Measurements from ENCODE around the gene CARD19.
"Not testable (repeated sequence)": the region's sequence is repeated elsewhere in the genome, so short reads cannot be mapped to it uniquely, and the experiment has no call there.

Gene CARD19

DNA sequence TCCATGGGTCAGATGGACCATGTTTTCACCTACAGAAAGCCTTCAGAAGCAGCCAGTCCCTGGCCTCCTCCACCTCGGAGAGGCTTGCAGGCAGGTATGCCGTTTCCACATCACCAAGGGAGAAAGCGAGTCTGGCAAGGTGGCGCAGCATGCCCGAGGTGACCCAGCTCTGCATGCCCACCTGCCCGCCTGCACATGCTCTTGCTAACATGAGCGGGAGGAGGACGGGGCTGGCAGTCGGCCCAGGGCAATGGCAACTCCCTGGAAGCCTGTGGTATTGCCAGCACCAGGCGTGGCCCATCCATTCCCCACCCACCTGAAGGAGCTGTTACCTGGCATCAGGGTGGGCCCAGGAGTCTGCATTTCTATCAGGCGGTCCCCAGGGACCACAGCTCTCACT, 41.3 kb downstream of the CARD19 start:
- H3K4me3 ChIP-seq (ENCODE audit: low read depth, low read length) = no peak overlapping the region
- no peak for TF ChIP-seq CTCF (IDR thresholded peaks at IDR 0.05; ENCODE audit: low read depth, low read length, missing control alignments)
- in situ Hi-C loops (cut with HindIII; ENCODE audit: low sequenced_read_pairs) = no loop called here
- DNase-seq (ENCODE audit: low read depth) = no peak

DNA sequence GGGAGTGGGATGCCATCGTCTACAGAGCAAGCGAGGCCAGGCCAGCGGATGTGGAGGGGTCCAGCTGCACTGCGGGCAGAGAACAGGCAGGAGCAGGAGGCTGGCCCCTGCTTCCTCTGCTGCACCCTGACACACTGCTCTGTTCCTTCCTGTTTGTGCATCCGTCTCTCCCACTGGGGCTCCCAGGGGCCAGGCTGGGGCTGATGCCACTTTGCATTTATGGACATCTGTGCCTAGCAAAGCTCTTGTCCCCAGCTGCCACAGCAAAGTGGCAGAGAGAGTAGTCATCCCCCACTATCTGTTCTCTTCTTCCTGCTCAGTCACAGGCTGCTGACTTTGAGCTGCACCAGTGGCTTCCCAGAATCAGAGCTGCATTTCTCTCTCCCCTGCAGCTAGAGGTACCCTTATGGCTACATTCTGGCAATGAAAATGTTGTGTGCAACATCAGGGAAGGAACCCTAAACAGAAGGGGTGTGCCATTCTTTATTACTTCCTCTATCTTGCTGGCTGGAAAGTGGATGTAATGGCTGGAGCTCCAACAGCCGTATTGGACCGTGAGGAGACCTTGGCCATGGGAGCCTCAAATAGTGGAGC, 42.3 kb downstream of the CARD19 start:
- in situ Hi-C loops (cut with HindIII; ENCODE audit: low sequenced_read_pairs) = no loop called here
- H3K4me3 ChIP-seq (ENCODE audit: low read depth, low read length) = no peak overlapping the region
- DNase-seq (ENCODE audit: low read depth) = no peak
- TF ChIP-seq CTCF (IDR thresholded peaks at IDR 0.05; ENCODE audit: low read depth, low read length, missing control alignments) = no peak

DNA sequence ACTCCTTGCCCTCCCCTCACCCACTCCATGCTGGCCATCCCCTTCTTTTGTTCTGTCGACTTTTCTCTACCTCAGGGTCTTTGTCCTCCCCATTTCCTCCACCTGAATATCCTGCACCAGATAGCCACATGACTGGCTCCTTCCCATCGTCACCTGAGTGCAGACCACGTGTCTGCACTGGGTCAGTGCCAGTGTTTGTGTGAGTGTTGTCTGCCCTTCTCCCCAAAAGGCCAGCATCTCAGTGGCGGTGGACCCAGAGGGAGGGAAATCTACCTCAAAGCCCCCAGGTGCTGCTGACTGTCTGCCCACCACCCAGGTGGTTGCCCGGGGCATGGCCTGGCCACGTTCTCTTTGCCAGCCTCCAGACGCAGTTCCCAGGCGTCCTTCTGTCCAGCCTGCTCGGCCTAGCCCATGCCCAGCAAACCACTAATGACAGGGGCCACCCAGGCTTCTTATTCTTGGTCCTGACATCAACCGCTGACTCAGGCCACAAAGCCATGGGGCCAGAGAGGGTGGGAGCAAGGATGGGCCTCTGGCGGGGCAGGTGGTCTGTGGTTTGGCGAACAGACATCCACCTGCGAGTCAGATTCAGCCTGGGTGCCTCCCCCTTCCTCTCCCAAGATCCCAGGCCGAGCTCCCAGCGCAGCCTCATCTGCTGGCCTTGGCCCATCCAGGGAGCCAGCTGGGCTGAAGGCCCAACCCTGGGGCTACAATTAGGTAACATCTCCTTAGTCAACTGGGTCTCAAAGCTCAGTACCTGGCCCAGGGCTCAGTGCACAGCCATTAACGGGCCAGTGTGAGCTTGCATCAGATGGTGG, 43.6 kb downstream of the CARD19 start:
- H3K4me3 ChIP-seq (ENCODE audit: low read depth, low read length) = no peak overlapping the region
- no peak for DNase-seq (ENCODE audit: low read depth)
- in situ Hi-C loops (cut with HindIII; ENCODE audit: low sequenced_read_pairs) = no loop called here
- TF ChIP-seq CTCF (IDR thresholded peaks at IDR 0.05; ENCODE audit: low read depth, low read length, missing control alignments) = no peak

GRCh38 chr9:93141771-93142483, 45.9 kb downstream of the CARD19 start:
- TF ChIP-seq CTCF (IDR thresholded peaks at IDR 0.05; ENCODE audit: low read depth, low read length, missing control alignments) = no peak
- DNase-seq (ENCODE audit: low read depth) = no peak
- H3K4me3 ChIP-seq (ENCODE audit: low read depth, low read length) = no peak overlapping the region
- in situ Hi-C loops (cut with HindIII; ENCODE audit: low sequenced_read_pairs) = no loop called here

GRCh38 chr9:93143830-93144530, 48.0 kb downstream of the CARD19 start:
- in situ Hi-C loops (cut with HindIII; ENCODE audit: low sequenced_read_pairs) = no loop called here
- H3K4me3 ChIP-seq (ENCODE audit: low read depth, low read length) = no peak overlapping the region
- TF ChIP-seq CTCF (IDR thresholded peaks at IDR 0.05; ENCODE audit: low read depth, low read length, missing control alignments) = no peak
- no peak for DNase-seq (ENCODE audit: low read depth)

GRCh38 chr9:93146696-93147095, 50.7 kb downstream of the CARD19 start:
- H3K4me3 ChIP-seq (ENCODE audit: low read depth, low read length); DNase-seq (ENCODE audit: low read depth); in situ Hi-C loops (cut with HindIII; ENCODE audit: low sequenced_read_pairs): not testable (repeated sequence)

All from astrocyte of the cerebellum (primary cell).